Measurements from ENCODE around the gene BICRA. TPM values are rescaled to one million over a fixed set of nuclear protein-coding genes. Genes with fewer than 3 reads are reported as not detected.

BICRA gene
- total RNA-seq, 1 donor from 2014 or later = 18.3 TPM

DNA sequence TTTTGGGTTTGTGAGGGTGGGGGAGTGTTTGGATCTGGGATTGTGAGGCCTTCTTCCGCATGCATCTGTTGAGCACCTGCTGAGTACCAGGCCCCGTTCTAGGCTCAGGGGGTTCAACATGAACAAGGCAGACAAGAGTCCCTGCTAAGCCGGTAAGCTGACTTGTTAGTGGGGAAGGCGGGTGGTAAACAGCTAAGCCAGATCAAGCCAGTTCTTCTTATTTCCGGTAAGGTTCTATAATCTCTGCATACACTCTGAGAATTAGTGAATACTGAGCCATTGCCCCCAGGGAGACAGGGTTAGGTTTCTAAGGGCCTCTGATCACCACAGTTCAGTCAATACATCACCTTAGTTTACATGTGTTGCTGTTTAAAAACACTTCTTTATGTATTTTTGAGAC, 94.4 kb downstream of the BICRA start:
- H3K36me3 ChIP-seq = peaks cover 45% of the 10 kb centered on the region
- no peaks in the 10 kb centered on the region for H3K9me3 ChIP-seq
- no peaks in the 10 kb centered on the region for H3K27me3 ChIP-seq (ENCODE audit: low read depth)
- no peak overlapping the region for H3K27ac ChIP-seq
- H3K4me1 ChIP-seq = no peaks in the 10 kb centered on the region
- intact Hi-C loops (cut with DNase I) = no loop called here
- DNase-seq (no peak), ATAC-seq (no peak)
- TF ChIP-seq, protein P1, sequence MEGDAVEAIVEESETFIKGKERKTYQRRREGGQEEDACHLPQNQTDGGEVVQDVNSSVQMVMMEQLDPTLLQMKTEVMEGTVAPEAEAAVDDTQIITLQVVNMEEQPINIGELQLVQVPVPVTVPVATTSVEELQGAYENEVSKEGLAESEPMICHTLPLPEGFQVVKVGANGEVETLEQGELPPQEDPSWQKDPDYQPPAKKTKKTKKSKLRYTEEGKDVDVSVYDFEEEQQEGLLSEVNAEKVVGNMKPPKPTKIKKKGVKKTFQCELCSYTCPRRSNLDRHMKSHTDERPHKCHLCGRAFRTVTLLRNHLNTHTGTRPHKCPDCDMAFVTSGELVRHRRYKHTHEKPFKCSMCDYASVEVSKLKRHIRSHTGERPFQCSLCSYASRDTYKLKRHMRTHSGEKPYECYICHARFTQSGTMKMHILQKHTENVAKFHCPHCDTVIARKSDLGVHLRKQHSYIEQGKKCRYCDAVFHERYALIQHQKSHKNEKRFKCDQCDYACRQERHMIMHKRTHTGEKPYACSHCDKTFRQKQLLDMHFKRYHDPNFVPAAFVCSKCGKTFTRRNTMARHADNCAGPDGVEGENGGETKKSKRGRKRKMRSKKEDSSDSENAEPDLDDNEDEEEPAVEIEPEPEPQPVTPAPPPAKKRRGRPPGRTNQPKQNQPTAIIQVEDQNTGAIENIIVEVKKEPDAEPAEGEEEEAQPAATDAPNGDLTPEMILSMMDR (IDR thresholded peaks at IDR 0.05) = no peak
- no peak overlapping the region for H3K4me3 ChIP-seq

DNA sequence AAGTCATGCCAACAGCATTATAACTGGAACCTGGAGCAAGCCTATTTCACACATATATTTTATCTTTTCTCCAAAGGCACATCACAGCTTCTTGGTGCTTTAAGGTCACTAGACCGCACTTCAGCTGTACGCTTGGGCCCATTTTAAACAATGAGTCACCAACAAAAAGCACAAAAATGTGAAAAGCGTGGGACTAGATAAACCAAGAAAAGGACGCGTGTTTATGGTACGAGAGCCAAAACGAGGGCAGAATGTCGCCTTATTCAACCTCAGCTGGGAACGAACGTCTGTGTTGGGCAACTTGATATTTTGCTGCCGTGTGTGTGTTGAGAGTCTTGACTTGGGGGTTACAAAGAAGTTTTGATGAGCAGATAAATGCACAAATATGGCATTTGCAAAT, 95.1 kb downstream of the BICRA start:
- Histone ChIP-seq H3K27ac (no peak overlapping the region), H3K27me3 (ENCODE audit: low read depth) (no peaks in the 10 kb centered on the region), H3K4me1 (no peaks in the 10 kb centered on the region), H3K36me3 (peaks cover 38% of the 10 kb centered on the region), H3K4me3 (no peak overlapping the region), H3K9me3 (no peaks in the 10 kb centered on the region)
- no peak for ATAC-seq
- no peak for DNase-seq
- TF ChIP-seq, protein P1 (IDR thresholded peaks at IDR 0.05) = no peak
- intact Hi-C loops (cut with DNase I) = no loop called here

DNA sequence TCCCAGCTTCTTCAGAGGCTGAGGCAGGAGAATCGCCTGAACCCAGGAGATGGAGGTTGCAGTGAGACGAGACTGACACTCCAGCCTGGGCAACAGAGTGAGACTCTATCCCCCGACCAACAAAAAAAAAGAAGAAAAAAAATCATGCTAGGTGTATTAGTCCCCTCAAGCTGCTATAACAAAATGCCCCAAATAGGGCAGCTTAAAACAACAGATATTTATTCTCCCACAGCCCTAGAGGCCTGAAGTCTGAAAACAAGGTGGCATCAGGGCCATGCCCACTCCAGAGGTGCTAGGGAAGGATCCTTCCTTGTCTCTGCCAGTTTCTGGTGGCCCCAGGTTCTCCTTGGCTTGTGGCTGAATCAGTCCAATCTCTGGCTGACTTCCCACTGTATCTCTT, 95.7 kb downstream of the BICRA start:
- TF ChIP-seq, protein P1 (IDR thresholded peaks at IDR 0.05) = no peak
- DNase-seq (no peak), ATAC-seq (no peak)
- Histone ChIP-seq H3K4me1 (no peaks in the 10 kb centered on the region), H3K36me3 (peaks cover 33% of the 10 kb centered on the region), H3K27ac (no peak overlapping the region), H3K4me3 (no peak overlapping the region), H3K27me3 (ENCODE audit: low read depth) (no peaks in the 10 kb centered on the region), H3K9me3 (no peaks in the 10 kb centered on the region)
- intact Hi-C loops (cut with DNase I) = loop anchor here (5.0 kb wide), 1 partner anchor 267 kb away; no protein-coding TSS in a partner anchor

DNA sequence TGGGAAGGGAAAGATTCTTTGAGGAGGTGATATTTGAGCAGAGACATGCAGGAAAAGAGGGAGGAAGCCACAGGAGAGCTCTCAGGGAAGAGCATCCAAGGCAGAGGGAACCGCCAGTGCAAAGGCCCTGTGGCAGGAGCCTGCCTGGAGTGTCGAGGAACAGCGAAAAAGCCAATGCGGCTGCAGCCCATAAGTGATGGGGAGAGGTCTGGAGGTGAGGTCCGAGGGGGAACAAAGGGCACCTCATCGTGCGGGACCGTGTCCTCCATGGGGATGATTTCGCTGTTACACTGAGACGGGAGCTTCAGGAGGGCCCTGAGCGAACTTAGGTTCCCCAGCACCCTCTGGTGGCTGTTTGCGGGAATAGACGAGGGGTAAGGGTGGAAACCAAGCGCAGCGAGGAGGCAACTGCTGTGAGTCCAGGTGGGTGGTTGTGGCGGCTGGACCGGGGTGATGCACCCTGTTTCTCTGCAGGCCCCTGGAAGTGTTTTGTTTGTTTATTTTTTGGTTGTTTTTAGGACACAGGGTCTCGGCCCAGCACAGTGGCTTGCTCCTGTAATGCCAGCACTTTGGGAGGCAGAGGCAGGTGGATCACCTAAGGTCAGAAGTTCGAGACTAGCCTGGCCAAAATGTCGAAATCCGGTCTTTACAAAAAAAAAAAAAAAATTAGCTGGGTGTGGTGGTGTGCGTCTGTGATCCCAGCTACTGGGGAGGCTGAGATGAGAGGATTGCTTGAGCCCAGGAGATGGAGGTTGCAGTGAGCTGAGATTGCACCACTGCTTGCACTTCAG, 98.4 kb downstream of the BICRA start:
- TF ChIP-seq, protein P1 (IDR thresholded peaks at IDR 0.05) = peak; percentile 88
- H3K27me3 ChIP-seq (ENCODE audit: low read depth) = no peaks in the 10 kb centered on the region
- H3K36me3 ChIP-seq = peaks cover 6% of the 10 kb centered on the region
- intact Hi-C loops (cut with DNase I) = loop anchor here (5.0 kb wide), 1 partner anchor 270 kb away; no protein-coding TSS in a partner anchor
- DNase-seq (peak; percentile 83), ATAC-seq (peak; percentile 89 to 92)
- no peak overlapping the region for H3K4me3 ChIP-seq
- no peaks in the 10 kb centered on the region for H3K9me3 ChIP-seq
- no peaks in the 10 kb centered on the region for H3K4me1 ChIP-seq
- H3K27ac ChIP-seq = no peak overlapping the region

DNA sequence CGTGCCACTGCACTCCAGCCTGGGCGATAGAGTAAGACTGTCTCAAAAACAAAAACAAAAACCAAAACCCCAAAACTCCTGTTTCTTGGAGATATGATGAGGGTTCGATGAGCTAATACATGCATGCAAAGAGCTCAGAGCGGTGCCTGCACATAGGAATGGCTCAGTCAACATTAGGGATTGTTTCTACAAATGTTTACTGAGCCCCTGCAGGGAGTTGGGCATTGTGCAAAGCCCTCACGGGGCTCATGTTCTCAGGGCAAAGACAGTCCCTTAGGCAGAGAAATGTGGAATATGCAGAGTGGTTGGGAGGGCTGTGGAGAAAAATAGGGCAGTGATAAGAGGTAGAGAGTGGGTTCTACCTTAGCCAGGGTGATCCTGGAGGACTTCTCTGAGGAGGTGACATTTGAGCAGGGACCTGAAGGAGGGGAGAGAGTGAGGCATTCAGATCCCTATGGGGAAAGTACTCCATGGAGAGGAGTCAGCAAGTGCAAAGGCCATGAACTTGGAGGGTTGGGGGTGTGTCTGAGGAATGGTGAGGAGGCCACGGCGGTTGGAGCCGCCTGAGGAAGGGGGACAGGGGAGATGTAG, 102.8 kb downstream of the BICRA start:
- no peak for ATAC-seq
- TF ChIP-seq, protein P1 (IDR thresholded peaks at IDR 0.05) = no peak
- no peak for DNase-seq
- peaks cover 21% of the 10 kb centered on the region for H3K4me1 ChIP-seq
- no peaks in the 10 kb centered on the region for H3K9me3 ChIP-seq
- H3K36me3 ChIP-seq = peaks cover 5% of the 10 kb centered on the region
- no peaks in the 10 kb centered on the region for H3K27me3 ChIP-seq (ENCODE audit: low read depth)
- intact Hi-C loops (cut with DNase I) = no loop called here
- no peak overlapping the region for H3K4me3 ChIP-seq
- H3K27ac ChIP-seq = no peak overlapping the region

Measured in lower lobe of right lung (tissue), 2 donors.